ENCODE data around the gene ITPK1.

The ITPK1 gene

DNA sequence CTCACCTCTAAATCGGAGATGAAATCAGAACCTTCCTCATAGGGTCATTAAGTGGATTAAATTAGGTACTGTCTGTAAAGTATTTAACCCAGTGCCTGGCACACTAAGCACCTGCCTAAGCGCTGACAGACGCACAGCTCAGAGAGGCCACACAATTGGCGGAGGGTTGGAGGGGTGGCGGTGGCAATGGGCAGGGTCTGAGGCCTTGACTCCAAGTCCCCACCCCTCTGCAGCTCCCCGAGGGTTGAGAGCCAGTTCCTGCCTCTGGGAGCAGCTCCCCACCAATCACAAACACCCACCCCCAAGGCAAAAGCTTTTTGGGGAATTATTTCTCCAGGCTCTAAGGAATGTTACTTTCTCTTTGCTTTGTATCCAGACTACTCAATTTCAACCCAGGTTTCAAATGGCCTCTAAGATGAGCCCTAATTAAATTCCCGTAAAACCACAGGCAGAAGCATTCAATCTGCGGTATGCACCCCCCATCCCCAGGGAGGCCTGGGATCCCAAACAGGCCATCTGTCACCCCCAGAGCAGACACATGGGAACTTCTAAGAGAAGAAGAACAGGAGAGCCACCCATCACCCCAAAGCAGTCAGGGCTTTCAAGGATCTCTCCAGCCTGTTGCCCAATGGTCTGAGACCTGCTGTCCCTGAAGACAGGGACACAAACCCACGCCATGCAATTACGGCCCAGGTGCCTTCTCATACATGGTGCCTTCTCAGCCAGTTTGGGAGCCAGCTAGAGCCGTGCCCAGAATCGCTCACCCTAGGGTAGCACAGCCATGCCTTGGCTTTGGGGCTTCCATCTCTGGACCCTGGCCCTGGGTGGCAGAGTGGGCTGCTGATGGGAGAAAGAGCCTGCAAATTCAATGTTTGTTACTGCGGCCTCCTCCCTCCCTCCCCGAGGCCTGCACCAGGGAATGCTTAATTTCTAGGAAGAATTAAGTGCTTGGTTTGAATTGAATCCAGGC lies 126.7 kb downstream of the ITPK1 start:
- no peak for TF ChIP-seq POLR2A (IDR thresholded peaks at IDR 0.05; ENCODE audit: low read depth, low read length)
- FAIRE-seq, result no peak
- no peak for DNase-seq (ENCODE audit: insufficient read length, low spot score)

DNA sequence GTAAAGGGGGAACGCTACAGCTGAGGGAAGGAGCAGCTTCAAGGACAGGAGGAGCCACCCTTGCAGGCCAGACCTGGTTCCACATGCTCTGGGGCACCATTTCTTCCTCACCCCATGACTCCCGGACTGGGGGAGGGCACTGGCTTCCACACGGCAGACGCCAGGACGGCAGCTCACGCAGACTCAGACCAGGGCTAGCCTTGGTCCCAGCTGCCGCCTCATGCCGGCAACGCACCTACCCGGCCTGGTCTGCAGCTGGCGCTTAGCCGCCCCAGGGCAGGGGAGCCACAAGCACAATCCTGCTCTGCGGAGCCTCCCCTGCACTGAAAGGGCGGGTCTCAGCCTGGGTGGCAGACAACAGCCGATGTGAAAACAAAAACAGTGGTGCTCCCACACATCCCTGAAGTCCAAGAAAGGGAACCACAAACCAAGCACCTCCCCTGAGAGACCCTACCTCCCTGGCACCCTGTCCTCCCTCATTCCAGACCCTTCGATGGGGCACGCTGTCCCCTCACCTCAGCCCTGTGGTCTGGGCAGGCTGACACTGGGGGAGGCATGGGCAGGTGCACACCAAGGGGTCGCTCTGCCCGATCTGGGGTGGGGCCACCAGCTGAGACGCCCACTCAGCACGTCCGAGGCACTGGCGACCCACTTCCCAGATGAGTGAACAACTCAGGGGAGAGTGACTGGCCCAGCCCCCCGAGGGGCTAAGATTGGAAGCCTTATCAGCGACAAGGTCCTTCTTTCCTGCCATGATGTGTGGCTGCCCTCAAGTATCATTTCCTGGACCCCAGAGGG lies 127.8 kb downstream of the ITPK1 start:
- DNase-seq (ENCODE audit: insufficient read length, low spot score) (no peak), FAIRE-seq (no peak)
- no peak for TF ChIP-seq POLR2A (IDR thresholded peaks at IDR 0.05; ENCODE audit: low read depth, low read length)

DNA sequence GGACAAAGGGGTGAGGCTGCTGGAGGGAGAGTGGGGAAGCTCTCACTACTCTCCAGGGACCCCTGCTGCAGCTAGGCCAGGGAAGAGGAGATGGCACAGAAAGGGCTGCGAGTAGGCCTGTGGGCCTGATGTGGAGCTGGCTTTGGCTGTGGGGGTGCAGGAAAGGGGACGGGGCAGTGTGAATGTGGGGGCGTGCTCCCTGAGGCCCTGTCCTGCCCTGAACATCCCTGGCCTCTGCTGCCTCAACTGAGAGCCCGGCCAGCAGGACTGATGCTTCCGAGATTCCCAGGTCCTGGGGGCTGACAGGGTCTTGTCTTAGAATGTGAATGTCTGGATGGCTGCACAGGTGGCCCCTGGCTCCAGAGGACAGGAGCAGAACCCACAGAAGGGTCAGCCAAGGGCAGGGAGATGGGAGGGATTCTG lies 128.6 kb downstream of the ITPK1 start:
- FAIRE-seq (no peak), DNase-seq (ENCODE audit: insufficient read length, low spot score) (no peak)
- TF ChIP-seq POLR2A (IDR thresholded peaks at IDR 0.05; ENCODE audit: low read depth, low read length), result no peak

DNA sequence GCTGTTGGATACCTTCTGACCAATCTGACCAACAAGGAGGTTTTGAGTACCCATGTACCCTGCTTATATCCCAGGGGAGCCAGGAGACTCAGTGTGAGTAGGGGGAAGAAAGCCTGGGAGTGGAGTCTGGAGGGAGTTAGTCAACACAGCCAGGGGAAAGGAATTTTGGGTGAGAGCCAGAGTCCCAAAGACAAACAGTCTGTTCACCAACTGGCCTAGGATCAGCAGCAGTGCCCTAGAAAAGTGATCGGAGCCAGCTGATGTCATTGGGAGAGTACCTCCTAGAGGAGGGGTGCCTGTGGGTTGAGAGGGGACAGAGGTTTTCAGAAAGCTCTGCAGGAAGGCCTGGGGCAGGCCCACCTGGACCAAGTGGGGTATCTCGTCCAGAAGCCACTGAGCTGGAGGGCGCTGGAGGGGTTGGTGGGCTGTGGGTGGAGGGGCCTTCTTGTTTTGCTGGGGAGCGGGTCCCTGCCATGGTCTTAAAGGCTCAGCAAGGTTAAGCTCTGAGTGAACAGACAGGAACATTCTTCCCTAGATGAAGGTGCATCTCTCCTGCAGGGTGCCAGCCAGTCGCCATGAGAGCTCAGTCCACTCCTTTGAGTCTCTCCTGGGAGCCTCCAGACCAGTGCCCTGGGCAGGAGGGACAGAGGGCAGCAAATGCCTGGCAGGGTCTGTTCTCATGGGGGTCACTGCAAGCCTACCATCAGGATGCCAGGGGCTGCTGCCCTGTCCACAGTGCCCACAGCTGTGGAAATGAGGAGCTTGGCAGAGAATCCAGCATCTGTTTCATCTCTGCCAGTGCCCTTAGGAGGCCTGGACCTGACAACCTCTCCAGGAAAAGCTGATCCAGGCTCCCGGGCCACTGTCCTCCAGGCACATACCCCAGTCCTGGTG lies 129.2 kb downstream of the ITPK1 start:
- no peak for TF ChIP-seq POLR2A (IDR thresholded peaks at IDR 0.05; ENCODE audit: low read depth, low read length)
- peak; percentile 83 for DNase-seq (ENCODE audit: insufficient read length, low spot score)
- FAIRE-seq, result peak; percentile 93

- FAIRE-seq (no peak), DNase-seq (ENCODE audit: insufficient read length, low spot score) (no peak)
- no peak for TF ChIP-seq POLR2A (IDR thresholded peaks at IDR 0.05; ENCODE audit: low read depth, low read length)
Measured at GRCh38 chr14:92985521-92985920, 130.2 kb downstream of the ITPK1 start.

DNA sequence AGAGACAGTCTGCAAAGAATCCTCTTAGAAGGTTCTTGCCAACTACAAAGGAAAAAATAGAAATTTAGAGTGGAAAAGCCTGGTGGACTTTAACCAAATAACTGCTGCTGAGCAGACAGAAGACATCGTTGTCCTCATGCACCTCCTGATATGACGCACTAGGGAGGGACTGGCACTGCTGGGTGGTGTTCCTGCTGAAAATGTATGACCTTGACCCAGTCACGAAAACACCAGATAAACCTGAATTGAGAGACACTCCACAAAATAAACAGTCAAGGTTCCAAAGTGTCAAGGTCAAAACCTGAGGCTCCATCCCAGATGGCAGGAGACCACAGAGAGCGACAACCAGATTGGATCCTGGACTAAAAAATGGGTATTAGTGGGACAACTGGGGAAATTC lies 130.8 kb downstream of the ITPK1 start:
- DNase-seq (ENCODE audit: insufficient read length, low spot score) (no peak), FAIRE-seq (no peak)
- TF ChIP-seq POLR2A (IDR thresholded peaks at IDR 0.05; ENCODE audit: low read depth, low read length), result no peak

DNA sequence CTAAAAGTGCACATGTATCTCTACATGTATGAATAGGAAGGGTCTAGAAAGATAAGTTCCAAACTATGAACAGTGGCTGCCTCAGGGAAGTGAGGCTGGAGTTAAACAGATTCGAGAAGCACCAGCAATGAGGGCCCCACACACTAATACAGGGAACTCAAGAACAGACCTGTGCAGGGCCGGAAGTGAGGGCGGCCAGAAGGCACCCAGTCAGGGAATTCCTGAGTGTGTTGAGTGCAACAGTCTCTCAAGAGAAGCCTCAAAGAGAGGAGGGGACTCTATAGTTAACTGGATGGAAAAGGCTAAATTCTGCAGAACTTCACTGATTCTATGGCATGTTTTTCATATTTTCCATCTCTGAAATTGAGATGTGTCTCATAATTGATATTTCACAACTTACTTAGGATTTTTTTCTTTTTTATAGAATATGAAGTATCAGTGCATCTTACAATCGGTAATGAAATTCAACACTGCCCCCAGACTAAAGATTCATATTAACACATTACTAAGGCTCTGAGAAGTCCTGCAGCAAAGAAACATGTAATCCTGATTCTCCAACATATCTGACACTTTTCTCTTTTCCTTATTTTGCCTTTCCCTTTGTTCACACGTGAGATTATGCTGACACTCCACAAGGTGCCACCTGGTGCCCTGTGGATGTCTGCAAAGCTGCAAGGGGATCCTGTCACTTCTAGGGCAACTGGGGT lies 131.5 kb downstream of the ITPK1 start:
- no peak for TF ChIP-seq POLR2A (IDR thresholded peaks at IDR 0.05; ENCODE audit: low read depth, low read length)
- DNase-seq (ENCODE audit: insufficient read length, low spot score), result no peak
- no peak for FAIRE-seq

DNA sequence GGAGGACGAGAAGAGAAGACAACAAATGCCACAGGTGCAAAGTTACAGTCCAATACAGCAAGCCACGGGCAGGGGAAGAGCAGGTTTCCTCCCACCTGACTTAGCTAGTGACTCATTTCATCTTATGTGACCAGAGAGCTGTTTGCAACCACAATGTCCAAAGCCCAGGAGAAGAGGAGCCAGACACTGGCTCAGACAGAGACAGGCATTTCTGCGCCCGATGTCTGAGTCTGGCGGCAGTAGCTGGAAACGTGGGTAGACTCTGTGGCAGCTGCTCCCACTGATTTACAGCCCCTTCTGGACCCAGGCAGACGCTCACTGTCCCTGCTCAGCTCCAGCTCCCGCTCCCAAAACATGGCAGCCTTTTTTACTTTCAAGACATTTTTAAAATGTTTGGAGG lies 132.8 kb downstream of the ITPK1 start:
- TF ChIP-seq POLR2A (IDR thresholded peaks at IDR 0.05; ENCODE audit: low read depth, low read length), result no peak
- FAIRE-seq (no peak), DNase-seq (ENCODE audit: insufficient read length, low spot score) (no peak)

DNA sequence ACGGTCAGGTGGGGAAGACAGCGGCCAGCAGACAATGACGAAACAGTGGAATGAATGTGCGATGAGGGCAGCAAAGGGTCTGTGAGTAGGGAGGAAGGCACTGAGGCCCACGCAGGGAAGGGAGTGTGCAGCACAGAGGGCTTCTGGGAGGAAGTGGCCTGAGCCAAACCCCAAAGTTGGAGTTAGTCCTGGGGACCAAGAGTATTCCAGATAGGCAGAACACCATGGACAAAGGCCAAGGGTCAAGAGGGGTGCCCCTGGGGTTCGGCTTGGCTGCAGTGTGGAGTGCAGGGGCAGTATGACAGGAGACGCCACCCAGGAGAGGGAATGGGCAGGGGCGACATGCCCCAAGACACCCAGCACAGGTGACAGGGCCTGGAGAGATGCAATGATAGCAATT lies 134.0 kb downstream of the ITPK1 start:
- no peak for TF ChIP-seq POLR2A (IDR thresholded peaks at IDR 0.05; ENCODE audit: low read depth, low read length)
- FAIRE-seq, result no peak
- DNase-seq (ENCODE audit: insufficient read length, low spot score), result no peak

GRCh38 chr14:92980866-92981265 lies 134.9 kb downstream of the ITPK1 start:
- no peak for FAIRE-seq
- no peak for TF ChIP-seq POLR2A (IDR thresholded peaks at IDR 0.05; ENCODE audit: low read depth, low read length)
- DNase-seq (ENCODE audit: insufficient read length, low spot score), result no peak

GRCh38 chr14:92978229-92979021 lies 137.3 kb downstream of the ITPK1 start:
- FAIRE-seq (no peak), DNase-seq (ENCODE audit: insufficient read length, low spot score) (no peak)
- TF ChIP-seq POLR2A (IDR thresholded peaks at IDR 0.05; ENCODE audit: low read depth, low read length), result no peak

DNA sequence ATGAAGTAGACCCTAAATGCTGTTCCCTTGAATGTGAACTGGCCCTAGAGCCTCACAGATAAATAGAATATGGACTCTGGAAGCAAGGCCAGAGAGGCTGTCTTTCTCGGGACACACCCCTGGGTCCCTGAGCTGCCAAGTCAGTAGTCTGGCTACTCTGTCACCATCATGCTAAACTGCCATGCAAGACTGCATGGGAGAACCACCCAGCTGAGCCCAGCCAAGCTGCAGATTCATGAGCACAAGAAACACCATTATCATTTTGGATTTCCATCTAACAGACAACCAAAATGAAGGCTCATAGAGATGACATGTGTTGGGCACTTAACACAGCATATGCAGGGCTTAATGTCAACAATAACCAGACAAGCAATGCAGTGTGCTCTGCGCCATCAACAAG lies 139.5 kb downstream of the ITPK1 start:
- TF ChIP-seq POLR2A (IDR thresholded peaks at IDR 0.05; ENCODE audit: low read depth, low read length), result no peak
- FAIRE-seq (no peak), DNase-seq (ENCODE audit: insufficient read length, low spot score) (no peak)

All from H54 (cell line).